NK-92 treated with Interleukin-12 subunit alpha and Interleukin-12 subunit beta, amount 100 ng/mL, for 24 hours (cell line): ENCODE measurements around the gene C21orf58.

Experiments used
- DNase-seq: peaks from one replicate; lab custom pipeline; 2025; lab: John Stamatoyannopoulos, UW

The C21orf58 gene

GRCh38 chr21:46255166-46255565 lies 68.5 kb downstream of the C21orf58 start:
- no peak for DNase-seq

GRCh38 chr21:46254208-46254975 lies 69.3 kb downstream of the C21orf58 start:
- DNase-seq: no peak

- DNase-seq: no peak
These were observed 70.0 kb downstream of the C21orf58 start for GRCh38 chr21:46253610-46254124.

- DNase-seq: no peak
These were observed 70.8 kb downstream of the C21orf58 start for GRCh38 chr21:46252840-46253239.
